Activated CD8-positive, alpha-beta T cell treated with anti-CD3 and anti-CD28 coated beads for 36 hours (primary cell): ENCODE results near the gene TEP1. TPM values are rescaled to one million over a fixed set of nuclear protein-coding genes. Genes with fewer than 3 reads are reported as not detected.

Experiments
- ATAC-seq: fragments of 200-7000 bp; cut with Tn5 transposase; one replicate; pipeline ENCODE4 v1.10.0; 2021; ENCODE audit warnings: mild to moderate bottlenecking, moderate library complexity
- CTCF ChIA-PET: fragments of 350-600 bp; sonication (Branson Sonifier 250); formaldehyde crosslinking; loops from one replicate; lab custom pipeline; 2021; ENCODE audit warnings: antibody characterized with exemption; lab: Charles Lee
- POLR2A ChIA-PET: fragments of 350-600 bp; sonication (Branson Sonifier 250); formaldehyde crosslinking; loops from one replicate; lab custom pipeline; 2021; ENCODE audit warnings: antibody characterized with exemption; lab: Charles Lee
- DNase-seq: peaks from one replicate; pipeline ENCODE4 v3.0.0-alpha.2; 2020
- H3K27ac Mint-ChIP-seq: one replicate; pipeline ENCODE4 v1.8.0; 2021; ENCODE audit warnings: mild to moderate bottlenecking, mixed read lengths
- H3K27me3 Mint-ChIP-seq: one replicate; pipeline ENCODE4 v1.8.0; 2021; ENCODE audit warnings: mixed read lengths
- H3K36me3 Mint-ChIP-seq: one replicate; pipeline ENCODE4 v1.8.0; 2021; ENCODE audit warnings: low read depth, mixed read lengths
- H3K4me1 Mint-ChIP-seq: one replicate; pipeline ENCODE4 v1.8.0; 2021; ENCODE audit warnings: low read depth, mixed read lengths
- H3K4me3 Mint-ChIP-seq: one replicate; pipeline ENCODE4 v1.8.0; 2021; ENCODE audit warnings: mild to moderate bottlenecking, moderate library complexity, mixed read lengths
- H3K9me3 Mint-ChIP-seq: one replicate; pipeline ENCODE4 v1.8.0; 2021; ENCODE audit warnings: mixed read lengths
- CTCF ChIP-seq: fragments of 200-600 bp; IDR thresholded peaks from one replicate; pipeline ENCODE4 v1.8.0; 2022; ENCODE audit warnings: antibody characterized with exemption, mild to moderate bottlenecking
- intact Hi-C: fragments of 100-400 bp; cut with micrococcal nuclease; formaldehyde crosslinking; loops from one replicate; pipeline ENCODE4 v1.10.0; 2022
- total RNA-seq, 2 experiments: library from RNA; stranded (reverse); gene quantifications; one replicate each; pipeline ENCODE4 v1.2.3, GENCODE V29; 2021

The TEP1 gene
- total RNA-seq, 2 experiments from 2014 or later: 22.8 to 25.3 TPM

GRCh38 chr14:20424851-20425250 is 11.6 kb upstream of the TEP1 start:
- Mint-ChIP-seq H3K9me3 (no peaks in the 10 kb centered on the region), H3K4me1 (peaks cover 39% of the 10 kb centered on the region), H3K27ac (no peak overlapping the region), H3K27me3 (no peaks in the 10 kb centered on the region), H3K4me3 (no peak overlapping the region), H3K36me3 (no peaks in the 10 kb centered on the region)
- ATAC-seq: no peak
- ChIA-PET POLR2A (interaction anchor here (1.9 to 2.9 kb wide), 2 partner anchors 10 to 30 kb away, joined by 6 to 14 read pairs; partner anchors contain the start of genes APEX1 and OSGEP), CTCF (interaction anchor here (0.7 to 4.9 kb wide), 3 partner anchors 8 to 98 kb away, joined by 3 to 42 read pairs (median 3); partner anchors contain the start of gene TEP1)
- DNase-seq: no peak
- intact Hi-C loops: no loop called here
- no peak for TF ChIP-seq CTCF

- intact Hi-C loops: no loop called here
- ATAC-seq (no peak), DNase-seq (no peak)
- ChIA-PET CTCF (interaction anchor here (0.9 to 4.9 kb wide), 2 partner anchors 8 to 79 kb away, joined by 3 to 42 read pairs; partner anchors contain the start of genes PARP2 and TEP1), POLR2A (interaction anchor here (0.7 to 3.0 kb wide), 4 partner anchors 18 to 59 kb away, joined by 3 to 13 read pairs (median 5); partner anchors contain the start of genes APEX1 and PNP)
- TF ChIP-seq CTCF: no peak
- no peaks in the 10 kb centered on the region for H3K9me3 Mint-ChIP-seq
- no peaks in the 10 kb centered on the region for H3K36me3 Mint-ChIP-seq
- no peak overlapping the region for H3K27ac Mint-ChIP-seq
- peaks cover 20% of the 10 kb centered on the region for H3K4me1 Mint-ChIP-seq
- no peaks in the 10 kb centered on the region for H3K27me3 Mint-ChIP-seq
- no peak overlapping the region for H3K4me3 Mint-ChIP-seq
Observed at GRCh38 chr14:20422886-20423285, 9.6 kb upstream of the TEP1 start.

GRCh38 chr14:20421267-20421666 is 8.0 kb upstream of the TEP1 start:
- no peak for DNase-seq
- ChIA-PET CTCF (interaction anchor here (0.8 to 1.5 kb wide), 2 partner anchors 19 to 32 kb away, joined by 3 to 4 read pairs; no protein-coding TSS in a partner anchor), POLR2A (interaction anchor here (2.0 to 3.0 kb wide), 2 partner anchors 19 to 35 kb away, joined by 5 to 13 read pairs; partner anchors contain the start of gene APEX1)
- Mint-ChIP-seq H3K27ac (no peak overlapping the region), H3K4me3 (no peak overlapping the region), H3K36me3 (no peaks in the 10 kb centered on the region), H3K27me3 (no peaks in the 10 kb centered on the region), H3K9me3 (no peaks in the 10 kb centered on the region), H3K4me1 (peaks cover 11% of the 10 kb centered on the region)
- no peak for TF ChIP-seq CTCF
- ATAC-seq: no peak
- intact Hi-C loops: no loop called here

GRCh38 chr14:20419419-20419818 is 6.1 kb upstream of the TEP1 start:
- Mint-ChIP-seq H3K4me3 (no peak overlapping the region), H3K9me3 (no peaks in the 10 kb centered on the region), H3K27me3 (no peaks in the 10 kb centered on the region), H3K27ac (no peak overlapping the region), H3K36me3 (no peaks in the 10 kb centered on the region), H3K4me1 (peaks cover 17% of the 10 kb centered on the region)
- no peak for TF ChIP-seq CTCF
- DNase-seq (no peak), ATAC-seq (no peak)
- ChIA-PET POLR2A (no interaction called here), CTCF (interaction anchor here (1.1 kb wide), 1 partner anchor 92 kb away, joined by 4 read pairs; no protein-coding TSS in a partner anchor)
- intact Hi-C loops: no loop called here

- TF ChIP-seq CTCF: no peak
- DNase-seq (no peak), ATAC-seq (no peak)
- peaks cover 25% of the 10 kb centered on the region for H3K4me1 Mint-ChIP-seq
- no peaks in the 10 kb centered on the region for H3K9me3 Mint-ChIP-seq
- no peaks in the 10 kb centered on the region for H3K36me3 Mint-ChIP-seq
- CTCF ChIA-PET: interaction anchor here (1.9 kb wide), 1 partner anchor 91 kb away, joined by 6 read pairs; no protein-coding TSS in a partner anchor
- H3K27me3 Mint-ChIP-seq: no peaks in the 10 kb centered on the region
- H3K27ac Mint-ChIP-seq: no peak overlapping the region
- H3K4me3 Mint-ChIP-seq: no peak overlapping the region
- intact Hi-C loops: no loop called here
- POLR2A ChIA-PET: interaction anchor here (1.6 kb wide), 1 partner anchor 37 kb away, joined by 5 read pairs; the partner anchor contains the start of genes APEX1 and OSGEP
Observed at GRCh38 chr14:20418501-20418909, 5.2 kb upstream of the TEP1 start.
